ENCODE data around the gene ABCC4. TPM values are rescaled to one million over a fixed set of nuclear protein-coding genes. Genes with fewer than 3 reads are reported as not detected.

ABCC4 gene
- total RNA-seq, 1 donor from 2014 or later, result 21.8 TPM

- Mint-ChIP-seq H3K4me1 (peaks cover 8% of the 10 kb centered on the region), H3K4me3 (no peak overlapping the region), H3K9me3 (no peaks in the 10 kb centered on the region), H3K36me3 (ENCODE audit: low read depth) (peaks cover 8% of the 10 kb centered on the region), H3K27me3 (ENCODE audit: low read depth) (no peaks in the 10 kb centered on the region), H3K27ac (ENCODE audit: unreplicated experiment) (no peak overlapping the region)
- no peak for DNase-seq (ENCODE audit: low read depth, low spot score)
- no peak for TF ChIP-seq CTCF (conservative IDR thresholded peaks at IDR 0.05)
Measured at GRCh38 chr13:95233026-95233635, 68.1 kb downstream of the ABCC4 start.

GRCh38 chr13:95231393-95231792 lies 69.9 kb downstream of the ABCC4 start:
- TF ChIP-seq CTCF (conservative IDR thresholded peaks at IDR 0.05), result no peak
- Mint-ChIP-seq H3K4me3 (no peak overlapping the region), H3K4me1 (peaks cover 6% of the 10 kb centered on the region), H3K36me3 (ENCODE audit: low read depth) (peaks cover 2% of the 10 kb centered on the region), H3K27ac (ENCODE audit: unreplicated experiment) (no peak overlapping the region), H3K9me3 (no peaks in the 10 kb centered on the region), H3K27me3 (ENCODE audit: low read depth) (no peaks in the 10 kb centered on the region)
- no peak for DNase-seq (ENCODE audit: low read depth, low spot score)

- TF ChIP-seq CTCF (conservative IDR thresholded peaks at IDR 0.05), result no peak
- DNase-seq (ENCODE audit: low read depth, low spot score), result no peak
- H3K27ac Mint-ChIP-seq (ENCODE audit: unreplicated experiment), result no peak overlapping the region
- H3K4me3 Mint-ChIP-seq, result no peak overlapping the region
- no peaks in the 10 kb centered on the region for H3K27me3 Mint-ChIP-seq (ENCODE audit: low read depth)
- no peaks in the 10 kb centered on the region for H3K4me1 Mint-ChIP-seq
- no peaks in the 10 kb centered on the region for H3K9me3 Mint-ChIP-seq
- H3K36me3 Mint-ChIP-seq (ENCODE audit: low read depth), result peaks cover 2% of the 10 kb centered on the region
Measured at GRCh38 chr13:95229855-95230254, 71.4 kb downstream of the ABCC4 start.

- Mint-ChIP-seq H3K9me3 (no peaks in the 10 kb centered on the region), H3K27me3 (ENCODE audit: low read depth) (no peaks in the 10 kb centered on the region)
Measured at GRCh38 chr13:95228130-95228529, 73.1 kb downstream of the ABCC4 start.

GRCh38 chr13:95226932-95227695 lies 74.1 kb downstream of the ABCC4 start:
- TF ChIP-seq CTCF (conservative IDR thresholded peaks at IDR 0.05), result no peak
- Mint-ChIP-seq H3K4me1 (no peaks in the 10 kb centered on the region), H3K27ac (ENCODE audit: unreplicated experiment) (no peak overlapping the region), H3K27me3 (ENCODE audit: low read depth) (no peaks in the 10 kb centered on the region), H3K36me3 (ENCODE audit: low read depth) (peaks cover 1% of the 10 kb centered on the region), H3K9me3 (no peaks in the 10 kb centered on the region), H3K4me3 (no peak overlapping the region)
- no peak for DNase-seq (ENCODE audit: low read depth, low spot score)

More at GRCh38 chr13:95228130-95228529, 73.1 kb downstream of the ABCC4 start:
- Mint-ChIP-seq H3K4me1 (no peaks in the 10 kb centered on the region), H3K36me3 (ENCODE audit: low read depth) (peaks cover 2% of the 10 kb centered on the region), H3K27ac (ENCODE audit: unreplicated experiment) (peak overlapping the region; percentile 87), H3K4me3 (no peak overlapping the region)
- no peak for DNase-seq (ENCODE audit: low read depth, low spot score)
- TF ChIP-seq CTCF (conservative IDR thresholded peaks at IDR 0.05), result no peak
